H1 (cell line): ENCODE results near the gene SAMD15. TPM values are rescaled to one million over a fixed set of nuclear protein-coding genes. Genes with fewer than 3 reads are reported as not detected.
A peak's percentile ranks its signal among the peaks of the same experiment; 100 is the strongest.

ENCODE experiments used
- CTCF ChIA-PET: fragments of 300-600 bp; sonication (Branson Sonifier 250); formaldehyde crosslinking; loops from one replicate; lab custom pipeline; 2021; ENCODE audit not compliant: partially characterized antibody; lab: Charles Lee
- POLR2A ChIA-PET: fragments of 300-600 bp; sonication (Branson Sonifier 250); formaldehyde crosslinking; loops from one replicate; lab custom pipeline; 2021; ENCODE audit warnings: inconsistent platforms; ENCODE audit not compliant: partially characterized antibody; lab: Charles Lee
- DNase-seq, 2 experiments: peaks; one replicate each; pipeline versions ENCODE4 v3.0.0 to v3.0.0-alpha.2; 2010 to 2022; ENCODE audit warnings: low spot score in 2 of 2, low read depth in 1 of 2, mixed read lengths in 1 of 2
- FAIRE-seq: peaks from 2 replicates; lab custom pipeline; 2011; peaks lifted over from hg19 to GRCh38; lab: Jason Lieb, UNC
- H2AFZ ChIP-seq: 2 replicates; pipeline ENCODE4 v1.8.1; 2012; ENCODE audit warnings: low read length, inconsistent platforms
- H2AK5ac ChIP-seq: 2 replicates; pipeline ENCODE4 v1.6.1; 2013; ENCODE audit warnings: low read depth, low read length
- H2BK120ac ChIP-seq: replicated peaks from 2 replicates; pipeline ENCODE3; 2013; ENCODE audit warnings: low read depth, low read length, inconsistent platforms
- H2BK12ac ChIP-seq: 2 replicates; pipeline ENCODE4 v1.6.1; 2013; ENCODE audit warnings: low read depth, low read length
- H2BK15ac ChIP-seq: 2 replicates; pipeline ENCODE4 v1.6.1; 2013; ENCODE audit warnings: low read length
- H2BK20ac ChIP-seq: 2 replicates; pipeline ENCODE4 v1.6.1; 2013; ENCODE audit warnings: low read length
- H2BK5ac ChIP-seq: 2 replicates; pipeline ENCODE4 v1.6.1; 2013; ENCODE audit warnings: low read depth, low read length
- H3K14ac ChIP-seq: 2 replicates; pipeline ENCODE4 v1.6.1; 2013; ENCODE audit warnings: inconsistent platforms; ENCODE audit not compliant: insufficient read length
- H3K18ac ChIP-seq: 2 replicates; pipeline ENCODE4 v1.6.1; 2013; ENCODE audit warnings: low read length; ENCODE audit errors: extremely low read depth
- H3K23ac ChIP-seq: 2 replicates; pipeline ENCODE4 v1.6.1; 2013; ENCODE audit warnings: inconsistent platforms; ENCODE audit not compliant: insufficient read length
- H3K23me2 ChIP-seq: 2 replicates; pipeline ENCODE4 v1.6.1; 2013; ENCODE audit warnings: low read depth, low read length
- H3K27ac ChIP-seq: 2 replicates; pipeline ENCODE4 v1.6.1; 2011; ENCODE audit warnings: low read depth, low read length, inconsistent platforms
- H3K27me3 ChIP-seq, 4 experiments: replicated peaks in 1 of 4; 1 replicate in 1 of 4; 2 replicates in 3 of 4; pipeline versions ENCODE4 v1.6.1 to v1.8.1; 2011 to 2013; ENCODE audit warnings: low read length in 3 of 4, mild to moderate bottlenecking in 3 of 4, inconsistent platforms in 2 of 4, mixed read lengths in 2 of 4, moderate library complexity in 1 of 4; ENCODE audit not compliant: control insufficient read depth in 3 of 4, insufficient read depth in 3 of 4; ENCODE audit errors: extremely low read depth in 1 of 4
- H3K36me3 ChIP-seq, 4 experiments: 2 replicates each; pipeline versions ENCODE4 v1.6.1 to v1.8.1; 2011 to 2013; ENCODE audit warnings: mild to moderate bottlenecking in 4 of 4, low read length in 3 of 4, moderate library complexity in 2 of 4, control low read depth in 1 of 4, inconsistent platforms in 1 of 4; ENCODE audit not compliant: insufficient read depth in 4 of 4, control insufficient read depth in 2 of 4
- H3K4ac ChIP-seq: replicated peaks from 2 replicates; pipeline ENCODE3; 2013; ENCODE audit warnings: low read length, low read depth, mixed read lengths, inconsistent platforms; ENCODE audit not compliant: insufficient read length
- H3K4me1 ChIP-seq, 4 experiments: replicated peaks in 1 of 4; 1 replicate in 1 of 4; 2 replicates in 3 of 4; pipeline versions ENCODE4 v1.6.1 to v1.8.1; 2011 to 2013; ENCODE audit warnings: low read length in 3 of 4, inconsistent platforms in 2 of 4, mixed read lengths in 1 of 4; ENCODE audit not compliant: insufficient read depth in 4 of 4, control insufficient read depth in 3 of 4
- H3K4me2 ChIP-seq, 2 experiments: 2 replicates each; pipeline versions ENCODE4 v1.6.1 to v1.8.1; 2011 to 2013; ENCODE audit warnings: low read depth in 2 of 2, low read length in 2 of 2, control low read depth in 1 of 2, inconsistent platforms in 1 of 2, mild to moderate bottlenecking in 1 of 2; ENCODE audit not compliant: insufficient read depth in 1 of 2
- H3K4me3 ChIP-seq, 4 experiments: fragments of 200-600, 300-600 bp in 1 of 4; sonication (generic), shearing (Covaris generic), sonication (Bioruptor Twin) in 1 of 4; 2 replicates each; pipeline versions ENCODE4 v1.5.1 to v1.8.1; 2011 to 2016; ENCODE audit warnings: low read length in 4 of 4, low read depth in 3 of 4, control low read depth in 2 of 4, inconsistent platforms in 2 of 4, mild to moderate bottlenecking in 2 of 4, mixed read lengths in 1 of 4, moderate library complexity in 1 of 4; ENCODE audit not compliant: insufficient read depth in 2 of 4; ENCODE audit errors: extremely low read depth in 1 of 4
- H3K56ac ChIP-seq: replicated peaks from 2 replicates; pipeline ENCODE3; 2013; ENCODE audit warnings: low read depth, mild to moderate bottlenecking, mixed read lengths, low read length, inconsistent platforms; ENCODE audit not compliant: insufficient read length
- H3K79me1 ChIP-seq: 2 replicates; pipeline ENCODE4 v1.6.1; 2013; ENCODE audit warnings: low read depth, low read length, control low read depth
- H3K79me2 ChIP-seq, 2 experiments: 2 replicates each; pipeline versions ENCODE4 v1.6.1 to v1.8.1; 2012 to 2013; ENCODE audit warnings: low read length in 2 of 2, mild to moderate bottlenecking in 2 of 2, inconsistent platforms in 1 of 2; ENCODE audit not compliant: insufficient read depth in 2 of 2, control insufficient read depth in 1 of 2
- H3K9ac ChIP-seq, 4 experiments: replicated peaks in 1 of 4; 1 replicate in 1 of 4; 2 replicates in 3 of 4; pipeline versions ENCODE4 v1.6.1 to v1.8.1; 2011 to 2013; ENCODE audit warnings: low read depth in 3 of 4, low read length in 3 of 4, control low read depth in 2 of 4, mild to moderate bottlenecking in 2 of 4, moderate library complexity in 2 of 4, inconsistent platforms in 1 of 4; ENCODE audit errors: extremely low read depth in 1 of 4
- H3K9me3 ChIP-seq, 2 experiments: 2 replicates each; pipeline versions ENCODE4 v1.6.1 to v1.8.1; 2012 to 2013; ENCODE audit warnings: mild to moderate bottlenecking in 2 of 2, moderate library complexity in 2 of 2, control low read depth in 1 of 2, inconsistent platforms in 1 of 2, low read depth in 1 of 2, low read length in 1 of 2, mixed read lengths in 1 of 2; ENCODE audit not compliant: insufficient read depth in 2 of 2
- H4K20me1 ChIP-seq, 2 experiments: replicated peaks in 1 of 2; 2 replicates each; pipeline versions ENCODE3 to v1.8.1; 2011 to 2013; ENCODE audit warnings: inconsistent platforms in 2 of 2, low read length in 2 of 2, mild to moderate bottlenecking in 1 of 2; ENCODE audit not compliant: insufficient read depth in 2 of 2, control insufficient read depth in 1 of 2
- H4K5ac ChIP-seq: 2 replicates; pipeline ENCODE4 v1.6.1; 2013; ENCODE audit warnings: low read length, low read depth, mixed read lengths, inconsistent platforms; ENCODE audit not compliant: insufficient read length
- H4K8ac ChIP-seq: 2 replicates; pipeline ENCODE4 v1.8.0; 2013; ENCODE audit warnings: mild to moderate bottlenecking, moderate library complexity, low read length, inconsistent platforms; ENCODE audit not compliant: insufficient read depth; ENCODE audit errors: extremely low read depth
- H4K91ac ChIP-seq: replicated peaks from 2 replicates; pipeline ENCODE3; 2013; ENCODE audit warnings: low read length, mixed read lengths, inconsistent platforms; ENCODE audit not compliant: insufficient read length
- CBX5 ChIP-seq: fragments of 300-800, 300-1000 bp; sonication (generic); IDR thresholded peaks from 2 replicates; pipeline ENCODE4 v1.7.1; 2016; ENCODE audit warnings: antibody characterized with exemption, low read length, low read depth
- CHD2 ChIP-seq: IDR thresholded peaks from 2 replicates; pipeline ENCODE4 v1.6.1; 2012; ENCODE audit warnings: low read length, improper control_type of control experiment
- CTBP2 ChIP-seq: IDR thresholded peaks from 2 replicates; pipeline ENCODE4 v1.7.0; 2011; ENCODE audit warnings: borderline replicate concordance, mild to moderate bottlenecking, moderate library complexity, mixed read lengths, low read length; ENCODE audit not compliant: insufficient read depth, insufficient read length
- E2F6 ChIP-seq: IDR thresholded peaks from 2 replicates; pipeline ENCODE4 v1.6.1; 2012; ENCODE audit warnings: inconsistent platforms
- EGR1 ChIP-seq: IDR thresholded peaks from 2 replicates; pipeline ENCODE4 v1.6.1; 2011; ENCODE audit warnings: low read depth, low read length, borderline replicate concordance
- EZH2 ChIP-seq: fragments of 200-600 bp; sonication (generic); IDR thresholded peaks from 2 replicates; pipeline ENCODE4 v1.7.1; 2012; ENCODE audit warnings: low read depth, mild to moderate bottlenecking, moderate library complexity, low read length, inconsistent platforms; ENCODE audit not compliant: severe bottlenecking
- GABPA ChIP-seq: IDR thresholded peaks from 2 replicates; pipeline ENCODE4 v1.6.1; 2011; ENCODE audit warnings: mild to moderate bottlenecking, low read length, moderate library complexity, borderline replicate concordance; ENCODE audit not compliant: insufficient read depth
- POLR2A ChIP-seq, 2 experiments: IDR thresholded peaks; 1 replicate in 1 of 2; 2 replicates in 1 of 2; pipeline ENCODE4 v1.6.1; 2011; ENCODE audit warnings: low read depth in 2 of 2, low read length in 2 of 2, mild to moderate bottlenecking in 2 of 2; ENCODE audit errors: control extremely low read depth in 1 of 2
- RAD21 ChIP-seq, 2 experiments: IDR thresholded peaks in 1 of 2; conservative IDR thresholded peaks in 1 of 2; 2 replicates each; pipeline ENCODE4 v1.6.1; 2011; ENCODE audit warnings: low read depth in 2 of 2, low read length in 2 of 2, improper control_type of control experiment in 1 of 2, inconsistent platforms in 1 of 2, mild to moderate bottlenecking in 1 of 2, moderate library complexity in 1 of 2
- SIX5 ChIP-seq: IDR thresholded peaks from 2 replicates; pipeline ENCODE4 v1.6.1; 2011; ENCODE audit warnings: mild to moderate bottlenecking, low read depth, low read length
- SRF ChIP-seq: IDR thresholded peaks from 2 replicates; pipeline ENCODE4 v1.6.1; 2011; ENCODE audit warnings: mild to moderate bottlenecking, low read depth, low read length, moderate library complexity
- SUZ12 ChIP-seq: fragments of 200-600 bp; sonication (generic); IDR thresholded peaks from 2 replicates; pipeline ENCODE4 v1.6.1; 2012; ENCODE audit warnings: mild to moderate bottlenecking, inconsistent platforms, low read length, moderate library complexity, mixed read lengths
- WGBS, 2 experiments: shearing (Covaris generic) in 1 of 2; methylation state at CpG; one replicate each; pipeline versions ENCODE4 v1.1.6 to v1.1.7; 2013 to 2015; ENCODE audit warnings: low lambda C conversion rate in 2 of 2, mixed read lengths in 2 of 2, inconsistent platforms in 1 of 2, low coverage in 1 of 2, missing lambda C conversion rate in 1 of 2; ENCODE audit not compliant: insufficient replicate concordance in 2 of 2, insufficient coverage in 1 of 2, insufficient read length in 1 of 2; ENCODE audit errors: extremely low coverage in 1 of 2, missing lambda C conversion rate in 1 of 2; 5-methylcytosine and 5-hydroxymethylcytosine counted together
- polyA plus RNA-seq, 7 experiments: library from polyadenylated mRNA; depleted of rRNA in 3 of 7; stranded (reverse) in 5 of 7; unstranded in 2 of 7; fragments of >200 nt in 5 of 7; fragments of 200-250 nt in 2 of 7; gene quantifications; 1 replicate in 5 of 7; 2 replicates in 1 of 7; 4 replicates in 1 of 7; pipeline versions ENCODE4 v1.2.1 to v1.2.3, GENCODE V29; 2011 to 2013; ENCODE audit warnings: missing spikeins in 2 of 7, mixed read lengths in 2 of 7
- total RNA-seq: library from RNA; stranded (reverse); fragmentation: NEBNext Ultra II Directional; extraction: Animal tissue kit (Norgen Biotek cat#: 25700); gene quantifications from 2 replicates; pipeline ENCODE4 v1.2.1, GENCODE V29; 2021

Gene SAMD15
- total and polyA plus RNA-seq, 2 of the 8 experiments (the other 6 are each of a cell fraction or from before 2014, with no cell fraction given): 0.17 to 1.0 TPM

GRCh38 chr14:77338302-77338701, 38.9 kb upstream of the SAMD15 start:
- Histone ChIP-seq H2BK20ac (no peak overlapping the region), H3K79me2 (no peaks in the 10 kb centered on the region), H2BK12ac (no peak overlapping the region), H4K5ac (no peak overlapping the region), H3K79me1 (no peaks in the 10 kb centered on the region), H3K9me3 (0 out of 4 replicates have a peak, but pooled peaks cover 0 to 2% of the 10 kb centered on the region in 2 experiments), H3K56ac (no peak overlapping the region), H3K9ac (no peak overlapping the region), H3K23me2 (no peaks in the 10 kb centered on the region; the same call in 1 of the 2 replicates), H3K4ac (no peak overlapping the region), H3K4me1 (peaks cover 3 to 17% (median 6%) of the 10 kb centered on the region in 4 experiments; a peak in 6 of 7 replicates), H3K4me3 (peak overlapping the region in 1 of 4 experiments; percentile 23; a peak in 1 of 8 replicates), H4K8ac (no peak overlapping the region), H3K27ac (peak overlapping the region; percentile 64; the same call in 1 of the 2 replicates), H3K23ac (no peak overlapping the region), H4K20me1 (no peaks in the 10 kb centered on the region), H3K14ac (no peak overlapping the region), H2AFZ (no peak overlapping the region), H3K4me2 (peak overlapping the region; percentile 36 to 42; a peak in 3 of 4 replicates), H2BK15ac (no peak overlapping the region; the same call in 1 of the 2 replicates), H2BK5ac (no peak overlapping the region), H3K18ac (peak overlapping the region; percentile 53; the same call in 1 of the 2 replicates), H2AK5ac (no peak overlapping the region), H3K36me3 (peaks cover 0 to 12% (median 0%) of the 10 kb centered on the region in 4 experiments; a peak in 2 of 8 replicates), H3K27me3 (no peaks in the 10 kb centered on the region), H2BK120ac (no peak overlapping the region), H4K91ac (peak overlapping the region; percentile 70)
- FAIRE-seq (peak; percentile 88), DNase-seq (peak in 1 of 2 experiments; percentile 49)
- 85% methylated on average over 2 of the region's 2 CpGs; no CpG with 5 or more reads in 1 of the 2 experiments for WGBS, 2 experiments
- ChIA-PET POLR2A (interaction anchor here (0.6 to 2.5 kb wide), 3 partner anchors 12 to 20 kb away, joined by 3 to 12 read pairs (median 3); partner anchors contain the start of genes GSTZ1 and POMT2), CTCF (interaction anchor here (0.5 to 3.1 kb wide), 6 partner anchors 9 to 69 kb away, joined by 3 to 15 read pairs (median 4); no protein-coding TSS in a partner anchor)
- TF ChIP-seq CBX5: no peak
- TF ChIP-seq SRF: no peak
- no peak for TF ChIP-seq RAD21 (IDR thresholded peaks at IDR 0.05 in 1 of 2, conservative IDR thresholded peaks at IDR 0.05 in 1 of 2; ENCODE audit: low read depth in 2 of 2, low read length in 2 of 2)
- TF ChIP-seq POLR2A (IDR thresholded peaks at IDR 0.05; ENCODE audit: control extremely low read depth in 1 of 2, low read depth in 2 of 2, low read length in 2 of 2): no peak
- TF ChIP-seq GABPA: no peak
- TF ChIP-seq EGR1: no peak
- TF ChIP-seq SIX5: no peak
- TF ChIP-seq EZH2: no peak
- TF ChIP-seq CHD2: no peak
- TF ChIP-seq SUZ12: no peak
- no peak for TF ChIP-seq CTBP2
- TF ChIP-seq E2F6: 0 out of 2 replicates have a peak, but pooled peaks have one; percentile 23
